Endothelial cell of umbilical vein (primary cell): ENCODE measurements around the gene NUDT4B. TPM values are rescaled to one million over a fixed set of nuclear protein-coding genes. Genes with fewer than 3 reads are reported as not detected.
"Not testable (repeated sequence)": the region's sequence is repeated elsewhere in the genome, so short reads cannot be mapped to it uniquely, and the experiment has no call there.

Experiments used
- BruUV-seq: library from RNA; stranded (reverse); fragments of 400-500 nt; replicated peaks from 2 replicates; lab custom pipeline; 2021; lab: Mats Ljungman, UMichigan
- CTCF ChIA-PET: fragments of 300-600, 350-600 bp; sonication (Branson Sonifier 250); formaldehyde crosslinking; loops from one replicate; lab custom pipeline; 2021; ENCODE audit warnings: antibody characterized with exemption, inconsistent platforms; lab: Charles Lee
- POLR2A ChIA-PET: fragments of 300-600, 350-600 bp; sonication (Branson Sonifier 250); formaldehyde crosslinking; loops from one replicate; lab custom pipeline; 2021; ENCODE audit warnings: antibody characterized with exemption, inconsistent platforms; lab: Charles Lee
- DNase-seq: peaks from one replicate; pipeline ENCODE4 v3.0.0-alpha.2; 2011; ENCODE audit warnings: low read depth, low spot score
- FAIRE-seq: peaks from 2 replicates; lab custom pipeline; 2011; peaks lifted over from hg19 to GRCh38; lab: Jason Lieb, UNC
- H2AFZ ChIP-seq: 2 replicates; pipeline ENCODE4 v1.6.0; 2012; ENCODE audit warnings: low read depth, low read length, control low read depth, inconsistent platforms
- H3K27ac ChIP-seq: 2 replicates; pipeline ENCODE4 v1.5.1; 2011; ENCODE audit warnings: low read depth, mild to moderate bottlenecking, control low read depth, low read length, moderate library complexity; ENCODE audit not compliant: insufficient read depth
- H3K27me3 ChIP-seq, 2 experiments: 2 replicates each; pipeline versions ENCODE4 v1.6.0 to v1.6.1; 2011; ENCODE audit warnings: low read length in 2 of 2, mixed read lengths in 1 of 2; ENCODE audit not compliant: control insufficient read depth in 2 of 2, insufficient read depth in 2 of 2
- H3K36me3 ChIP-seq, 2 experiments: 2 replicates in 1 of 2; 3 replicates in 1 of 2; pipeline ENCODE4 v1.5.1; 2011; ENCODE audit warnings: low read length in 2 of 2, mild to moderate bottlenecking in 1 of 2, moderate library complexity in 1 of 2; ENCODE audit not compliant: control insufficient read depth in 2 of 2, insufficient read depth in 2 of 2; ENCODE audit errors: extremely low read depth in 1 of 2
- H3K4me1 ChIP-seq: 3 replicates; pipeline ENCODE4 v1.5.1; 2011; ENCODE audit warnings: mild to moderate bottlenecking, low read length; ENCODE audit not compliant: control insufficient read depth, insufficient read depth; ENCODE audit errors: extremely low read depth
- H3K4me2 ChIP-seq: 2 replicates; pipeline ENCODE4 v1.6.1; 2011; ENCODE audit warnings: low read length, control low read depth, mixed read lengths; ENCODE audit not compliant: insufficient read depth
- H3K4me3 ChIP-seq, 3 experiments: fragments of 200-600 bp in 1 of 3; sonication (generic), shearing (Covaris generic) in 1 of 3; replicated peaks in 1 of 3; 2 replicates each; pipeline ENCODE4 v1.5.1; 2011 to 2016; ENCODE audit warnings: control low read depth in 3 of 3, low read length in 3 of 3, mild to moderate bottlenecking in 2 of 3, inconsistent platforms in 1 of 3, low read depth in 1 of 3, moderate library complexity in 1 of 3; ENCODE audit not compliant: insufficient read depth in 1 of 3
- H3K79me2 ChIP-seq: 2 replicates; pipeline ENCODE4 v1.6.0; 2012; ENCODE audit warnings: low read length, inconsistent platforms; ENCODE audit not compliant: control insufficient read depth, insufficient read depth
- H3K9ac ChIP-seq: replicated peaks from 2 replicates; pipeline ENCODE3; 2011; ENCODE audit warnings: low read length, control low read depth; ENCODE audit not compliant: insufficient read depth; ENCODE audit errors: extremely low read depth
- H3K9me1 ChIP-seq: replicated peaks from 3 replicates; pipeline ENCODE4 v1.6.0; 2011; ENCODE audit warnings: mild to moderate bottlenecking, low read length; ENCODE audit not compliant: control insufficient read depth, insufficient read depth; ENCODE audit errors: extremely low read depth
- H3K9me3 ChIP-seq: replicated peaks from 2 replicates; pipeline ENCODE4 v1.5.1; 2012; ENCODE audit warnings: low read length, inconsistent platforms; ENCODE audit not compliant: control insufficient read depth, insufficient read depth
- H4K20me1 ChIP-seq: replicated peaks from 2 replicates; pipeline ENCODE3; 2011; ENCODE audit warnings: mild to moderate bottlenecking, low read length; ENCODE audit not compliant: control insufficient read depth, insufficient read depth; ENCODE audit errors: extremely low read depth
- dilution Hi-C: fragments of 300-500 bp; cut with MboI; formaldehyde crosslinking; loops from one replicate; pipeline ENCODE4 v1.15.0; 2019; ENCODE audit warnings: low sequenced_read_pairs; ENCODE audit not compliant: extremely low pct_ligation_motif_present
- intact Hi-C: fragments of 100-400 bp; cut with micrococcal nuclease; formaldehyde crosslinking; loops from one replicate; pipeline ENCODE4 v1.10.0; 2022
- polyA plus RNA-seq, 4 experiments: library from polyadenylated mRNA; depleted of rRNA in 3 of 4; stranded (reverse) in 3 of 4; unstranded in 1 of 4; fragments of >200 nt; gene quantifications; 2 replicates each; pipeline versions ENCODE4 v1.2.1 to v1.2.3, GENCODE V29; 2011 to 2012; ENCODE audit warnings: missing spikeins in 1 of 4
- total RNA-seq: library from RNA; stranded (reverse); gene quantifications from 2 replicates; pipeline ENCODE4 v1.2.3, GENCODE V29; 2021

The NUDT4B gene
- total and polyA plus RNA-seq, 2 donors (not counting 3 experiments of a cell fraction or from before 2014, with no cell fraction given) = 39.0 TPM; not detected in 1

GRCh38 chr1:148712353-148712752, 36.2 kb upstream of the NUDT4B start:
- H3K4me1 ChIP-seq, DNase-seq, H3K4me3 ChIP-seq, CTCF ChIA-PET, H3K36me3 ChIP-seq, H3K4me2 ChIP-seq, H3K79me2 ChIP-seq, H3K9me3 ChIP-seq, H2AFZ ChIP-seq, H3K9ac ChIP-seq, H3K27me3 ChIP-seq, POLR2A ChIA-PET, intact Hi-C loops, FAIRE-seq, dilution Hi-C loops, H3K27ac ChIP-seq, H3K9me1 ChIP-seq, H4K20me1 ChIP-seq, BruUV-seq: not testable (repeated sequence)

DNA sequence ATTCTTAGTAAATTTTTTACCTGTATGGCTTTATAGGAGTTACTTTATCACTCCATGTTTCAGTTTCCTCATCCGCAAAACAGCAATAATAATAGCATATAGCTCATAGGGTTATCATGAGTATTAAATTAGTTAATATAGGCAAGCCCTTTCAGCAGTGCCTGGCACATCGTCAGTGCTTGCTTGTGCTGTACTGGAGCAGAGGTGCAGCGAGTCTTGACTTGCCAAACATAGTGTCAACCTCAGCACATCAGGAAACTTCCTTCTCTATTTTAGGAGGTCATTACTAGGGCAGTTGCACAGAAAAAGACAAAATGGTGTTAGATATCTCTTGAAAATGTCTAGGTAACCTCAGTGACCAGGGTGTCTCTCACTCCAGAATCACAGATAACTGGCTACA, 33.1 kb upstream of the NUDT4B start:
- H3K79me2 ChIP-seq, intact Hi-C loops, H3K36me3 ChIP-seq, H3K4me2 ChIP-seq, H3K9ac ChIP-seq, dilution Hi-C loops, H4K20me1 ChIP-seq, DNase-seq, H3K9me1 ChIP-seq, H3K27me3 ChIP-seq, CTCF ChIA-PET, BruUV-seq, POLR2A ChIA-PET, H3K4me1 ChIP-seq, FAIRE-seq, H3K9me3 ChIP-seq, H3K4me3 ChIP-seq, H2AFZ ChIP-seq, H3K27ac ChIP-seq: not testable (repeated sequence)

DNA sequence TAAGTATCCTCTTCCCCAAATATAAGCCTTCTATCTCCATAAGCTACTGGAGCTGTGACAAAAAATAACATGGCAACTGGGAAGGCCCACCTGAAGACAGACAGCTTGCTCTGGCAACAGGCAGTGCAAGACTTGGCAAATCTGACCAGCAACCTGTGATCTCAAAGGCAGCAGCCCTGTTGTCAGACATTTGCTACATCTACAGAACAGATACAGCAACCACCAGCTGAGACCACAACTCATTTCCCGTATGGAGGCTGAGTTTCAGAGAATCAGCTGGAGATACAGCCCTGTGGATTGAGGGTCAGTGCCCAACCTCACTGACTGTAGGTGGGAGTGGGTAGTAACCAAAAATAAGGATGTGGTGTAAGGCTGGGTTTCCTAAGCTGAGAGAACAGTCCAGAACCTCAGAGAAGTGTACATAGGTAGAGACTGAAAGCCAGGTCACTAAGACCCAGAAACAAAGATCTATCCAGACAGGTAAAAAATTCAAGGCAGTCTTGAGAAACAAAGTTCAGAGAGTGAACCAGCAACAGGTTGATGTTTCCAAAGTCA, 31.5 kb upstream of the NUDT4B start:
- POLR2A ChIA-PET, H3K4me2 ChIP-seq, intact Hi-C loops, H4K20me1 ChIP-seq, H3K9me1 ChIP-seq, dilution Hi-C loops, CTCF ChIA-PET, H3K9ac ChIP-seq, H3K36me3 ChIP-seq, H3K4me3 ChIP-seq, H3K4me1 ChIP-seq, H2AFZ ChIP-seq, BruUV-seq, H3K27ac ChIP-seq, H3K27me3 ChIP-seq, H3K9me3 ChIP-seq, DNase-seq, H3K79me2 ChIP-seq, FAIRE-seq: not testable (repeated sequence)

- intact Hi-C loops, BruUV-seq: not testable (repeated sequence)
Measured at GRCh38 chr1:148720918-148721317, 27.7 kb upstream of the NUDT4B start.

More at GRCh38 chr1:148720918-148721317, 27.7 kb upstream of the NUDT4B start:
- H3K27ac ChIP-seq, H3K9me1 ChIP-seq, H3K4me1 ChIP-seq, CTCF ChIA-PET, H3K79me2 ChIP-seq, H3K27me3 ChIP-seq, H4K20me1 ChIP-seq, DNase-seq, dilution Hi-C loops, H3K9ac ChIP-seq, H3K36me3 ChIP-seq, FAIRE-seq, H2AFZ ChIP-seq, H3K9me3 ChIP-seq, H3K4me3 ChIP-seq, H3K4me2 ChIP-seq, POLR2A ChIA-PET: not testable (repeated sequence)
